ENCODE measurements around the gene UBASH3B. TPM values are rescaled to one million over a fixed set of nuclear protein-coding genes. Genes with fewer than 3 reads are reported as not detected.
A peak's percentile ranks its signal among the peaks of the same experiment; 100 is the strongest.
"Not testable (repeated sequence)": the region's sequence is repeated elsewhere in the genome, so short reads cannot be mapped to it uniquely, and the experiment has no call there.

Gene UBASH3B
- total RNA-seq, 1 experiment from 2014 or later: 10.3 TPM

DNA sequence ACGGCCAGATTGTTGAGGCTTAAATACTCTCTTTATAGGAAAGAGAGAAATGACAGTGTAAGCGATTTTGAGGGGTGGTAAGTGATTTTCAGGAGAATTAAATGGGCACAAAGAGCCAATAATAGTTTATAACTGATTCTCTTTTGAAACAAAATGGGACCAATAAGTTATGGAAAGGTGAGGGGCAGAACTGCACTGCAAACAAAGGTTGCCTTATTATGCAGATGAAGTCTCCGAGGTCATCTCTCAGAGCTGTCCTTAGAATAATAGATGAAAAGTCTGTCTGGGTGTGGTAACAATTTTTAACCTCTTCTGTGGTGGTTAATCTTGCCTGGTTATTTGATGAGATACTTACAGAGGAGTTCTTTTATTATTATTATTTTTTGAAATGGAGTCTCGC, 168.0 kb downstream of the UBASH3B start:
- no peak for DNase-seq (ENCODE audit: unreplicated experiment)
- no peak overlapping the region for H3K4me3 Mint-ChIP-seq (ENCODE audit: unreplicated experiment)
- no TSS peak for BruUV-seq (replicated peaks)
- no peaks in the 10 kb centered on the region for H3K27me3 Mint-ChIP-seq (ENCODE audit: insufficient read depth, unreplicated experiment)
- TF ChIP-seq CTCF (IDR thresholded peaks at IDR 0.05; ENCODE audit: unreplicated experiment): no peak
- H3K9me3 Mint-ChIP-seq (ENCODE audit: unreplicated experiment): no peaks in the 10 kb centered on the region
- no peak overlapping the region for H3K27ac Mint-ChIP-seq (ENCODE audit: low read depth, unreplicated experiment)
- ChIA-PET POLR2A (no interaction called here), CTCF (no interaction called here)
- H3K36me3 Mint-ChIP-seq (ENCODE audit: insufficient read depth, unreplicated experiment): no peaks in the 10 kb centered on the region
- no peaks in the 10 kb centered on the region for H3K4me1 Mint-ChIP-seq (ENCODE audit: insufficient read depth, unreplicated experiment)
- intact Hi-C loops (cut with micrococcal nuclease): no loop called here

GRCh38 chr11:122829371-122829770, 173.8 kb downstream of the UBASH3B start:
- H3K27me3 Mint-ChIP-seq (ENCODE audit: insufficient read depth, unreplicated experiment); POLR2A ChIA-PET; H3K4me3 Mint-ChIP-seq (ENCODE audit: unreplicated experiment); BruUV-seq (replicated peaks); DNase-seq (ENCODE audit: unreplicated experiment); H3K36me3 Mint-ChIP-seq (ENCODE audit: insufficient read depth, unreplicated experiment); intact Hi-C loops (cut with micrococcal nuclease); H3K9me3 Mint-ChIP-seq (ENCODE audit: unreplicated experiment); CTCF ChIA-PET: not testable (repeated sequence)
- H3K4me1 Mint-ChIP-seq (ENCODE audit: insufficient read depth, unreplicated experiment): peaks cover 16% of the 10 kb centered on the region
- peak overlapping the region; percentile 79 for H3K27ac Mint-ChIP-seq (ENCODE audit: low read depth, unreplicated experiment)

GRCh38 chr11:122832297-122832696, 176.8 kb downstream of the UBASH3B start:
- intact Hi-C loops (cut with micrococcal nuclease); H3K9me3 Mint-ChIP-seq (ENCODE audit: unreplicated experiment); DNase-seq (ENCODE audit: unreplicated experiment); H3K27me3 Mint-ChIP-seq (ENCODE audit: insufficient read depth, unreplicated experiment); H3K27ac Mint-ChIP-seq (ENCODE audit: low read depth, unreplicated experiment); POLR2A ChIA-PET; H3K36me3 Mint-ChIP-seq (ENCODE audit: insufficient read depth, unreplicated experiment); BruUV-seq (replicated peaks); H3K4me3 Mint-ChIP-seq (ENCODE audit: unreplicated experiment): not testable (repeated sequence)
- CTCF ChIA-PET: interaction anchor here (1.1 to 3.3 kb wide), 2 partner anchors 36 to 51 kb away, joined by 4 to 16 read pairs; no protein-coding TSS in a partner anchor
- H3K4me1 Mint-ChIP-seq (ENCODE audit: insufficient read depth, unreplicated experiment): peaks cover 16% of the 10 kb centered on the region

GRCh38 chr11:122832721-122833470, 177.4 kb downstream of the UBASH3B start:
- TF ChIP-seq CTCF (IDR thresholded peaks at IDR 0.05; ENCODE audit: unreplicated experiment): no peak
- Mint-ChIP-seq H3K27me3 (ENCODE audit: insufficient read depth, unreplicated experiment) (no peaks in the 10 kb centered on the region), H3K4me3 (ENCODE audit: unreplicated experiment) (no peak overlapping the region), H3K27ac (ENCODE audit: low read depth, unreplicated experiment) (no peak overlapping the region), H3K4me1 (ENCODE audit: insufficient read depth, unreplicated experiment) (peaks cover 16% of the 10 kb centered on the region), H3K9me3 (ENCODE audit: unreplicated experiment) (no peaks in the 10 kb centered on the region), H3K36me3 (ENCODE audit: insufficient read depth, unreplicated experiment) (no peaks in the 10 kb centered on the region)
- no TSS peak for BruUV-seq (replicated peaks)
- ChIA-PET CTCF (interaction anchor here (0.6 to 3.3 kb wide), 6 partner anchors 22 to 251 kb away, joined by 3 to 16 read pairs (median 4); no protein-coding TSS in a partner anchor), POLR2A (interaction anchor here (0.7 to 1.1 kb wide), 4 partner anchors 15 to 508 kb away, joined by 3 to 5 read pairs (median 4); no protein-coding TSS in a partner anchor)
- no peak for DNase-seq (ENCODE audit: unreplicated experiment)
- intact Hi-C loops (cut with micrococcal nuclease): no loop called here

- no peak for TF ChIP-seq CTCF (IDR thresholded peaks at IDR 0.05; ENCODE audit: unreplicated experiment)
- no peak overlapping the region for H3K4me3 Mint-ChIP-seq (ENCODE audit: unreplicated experiment)
- H3K27me3 Mint-ChIP-seq (ENCODE audit: insufficient read depth, unreplicated experiment): no peaks in the 10 kb centered on the region
- no peak for DNase-seq (ENCODE audit: unreplicated experiment)
- H3K9me3 Mint-ChIP-seq (ENCODE audit: unreplicated experiment): no peaks in the 10 kb centered on the region
- H3K4me1 Mint-ChIP-seq (ENCODE audit: insufficient read depth, unreplicated experiment): peaks cover 16% of the 10 kb centered on the region
- no TSS peak for BruUV-seq (replicated peaks)
- H3K27ac Mint-ChIP-seq (ENCODE audit: low read depth, unreplicated experiment): no peak overlapping the region
- intact Hi-C loops (cut with micrococcal nuclease): no loop called here
- ChIA-PET CTCF (interaction anchor here (0.7 to 3.3 kb wide), 7 partner anchors 19 to 1179 kb away, joined by 3 to 16 read pairs (median 3); no protein-coding TSS in a partner anchor), POLR2A (interaction anchor here (0.7 to 1.1 kb wide), 2 partner anchors 15 to 23 kb away, joined by 3 to 4 read pairs; no protein-coding TSS in a partner anchor)
- H3K36me3 Mint-ChIP-seq (ENCODE audit: insufficient read depth, unreplicated experiment): no peaks in the 10 kb centered on the region
These were observed 178.4 kb downstream of the UBASH3B start for GRCh38 chr11:122833846-122834464.
